ENCODE results near the gene CCDC91.
"Not testable (repeated sequence)": the region's sequence is repeated elsewhere in the genome, so short reads cannot be mapped to it uniquely, and the experiment has no call there.

The CCDC91 gene

DNA sequence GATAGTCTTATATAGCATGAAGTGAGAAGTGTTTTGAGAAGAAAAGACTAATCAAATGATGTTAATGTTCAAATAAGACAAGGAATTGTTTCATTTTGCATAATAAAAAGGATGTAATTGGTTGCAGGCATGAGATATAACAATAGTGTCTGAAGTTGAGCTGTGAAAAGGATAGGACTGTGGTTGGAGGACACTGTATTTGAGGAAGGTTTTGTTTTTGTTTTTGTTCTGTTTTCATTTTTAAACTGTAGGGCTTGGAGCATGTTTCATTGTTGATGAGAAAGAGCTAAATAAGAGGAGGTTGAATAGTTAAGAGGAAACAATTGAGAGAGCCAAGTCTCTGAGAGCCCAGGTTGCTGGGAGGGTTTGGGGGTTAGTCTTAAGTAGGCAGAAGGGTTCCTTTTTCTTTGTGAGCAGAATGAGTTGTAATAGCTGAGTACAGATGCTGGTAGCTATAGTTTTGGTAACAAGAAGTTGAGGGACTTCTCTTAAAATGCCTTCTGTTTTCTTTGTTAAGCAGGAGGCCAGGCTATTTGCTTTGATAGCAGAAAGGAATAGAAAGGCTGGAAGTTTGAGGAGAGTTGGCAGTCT is 58.4 kb downstream of the CCDC91 start:
- Histone ChIP-seq H3K4me1 (ENCODE audit: control insufficient read depth, insufficient read depth, low read length) (no peaks in the 10 kb centered on the region), H3K4me3 (ENCODE audit: low read depth, low read length) (no peak overlapping the region), H3K9me3 (ENCODE audit: control insufficient read depth, insufficient read depth, low read depth, low read length) (no peaks in the 10 kb centered on the region), H3K36me3 (ENCODE audit: control insufficient read depth, insufficient read depth, low read length) (no peaks in the 10 kb centered on the region), H3K9ac (ENCODE audit: low read length) (no peak overlapping the region), H3K27ac (ENCODE audit: low read depth, low read length) (no peak overlapping the region), H3K27me3 (ENCODE audit: control insufficient read depth, insufficient read depth, low read length) (no peaks in the 10 kb centered on the region)

DNA sequence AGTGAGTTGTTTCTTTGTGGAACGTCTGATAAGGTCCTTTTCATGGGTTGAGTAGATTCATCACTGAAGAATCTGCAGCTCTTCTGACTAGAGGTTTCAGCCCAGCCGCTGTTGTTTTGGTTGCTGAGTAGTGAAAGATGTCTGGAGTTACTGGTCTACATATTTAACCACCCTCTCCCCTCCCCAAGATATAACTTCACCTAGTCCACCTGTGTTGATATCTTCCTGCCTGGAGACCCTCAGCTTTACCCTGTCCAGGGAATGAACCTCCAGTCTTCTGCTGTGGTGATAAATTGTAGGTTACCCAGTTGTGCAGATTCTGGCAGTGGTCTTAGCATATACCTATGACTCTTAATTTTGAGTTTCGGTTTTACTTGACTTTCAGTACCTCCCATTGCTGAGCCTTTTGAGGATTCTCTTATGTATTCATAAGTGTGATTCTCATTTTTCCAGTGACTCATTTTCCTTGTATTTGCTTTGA is 62.9 kb downstream of the CCDC91 start:
- Histone ChIP-seq H3K27ac (ENCODE audit: low read depth, low read length) (no peak overlapping the region), H3K36me3 (ENCODE audit: control insufficient read depth, insufficient read depth, low read length) (no peaks in the 10 kb centered on the region), H3K9ac (ENCODE audit: low read length) (no peak overlapping the region), H3K27me3 (ENCODE audit: control insufficient read depth, insufficient read depth, low read length) (no peaks in the 10 kb centered on the region), H3K4me1 (ENCODE audit: control insufficient read depth, insufficient read depth, low read length) (no peaks in the 10 kb centered on the region), H3K9me3 (ENCODE audit: control insufficient read depth, insufficient read depth, low read depth, low read length) (no peaks in the 10 kb centered on the region), H3K4me3 (ENCODE audit: low read depth, low read length) (no peak overlapping the region)

DNA sequence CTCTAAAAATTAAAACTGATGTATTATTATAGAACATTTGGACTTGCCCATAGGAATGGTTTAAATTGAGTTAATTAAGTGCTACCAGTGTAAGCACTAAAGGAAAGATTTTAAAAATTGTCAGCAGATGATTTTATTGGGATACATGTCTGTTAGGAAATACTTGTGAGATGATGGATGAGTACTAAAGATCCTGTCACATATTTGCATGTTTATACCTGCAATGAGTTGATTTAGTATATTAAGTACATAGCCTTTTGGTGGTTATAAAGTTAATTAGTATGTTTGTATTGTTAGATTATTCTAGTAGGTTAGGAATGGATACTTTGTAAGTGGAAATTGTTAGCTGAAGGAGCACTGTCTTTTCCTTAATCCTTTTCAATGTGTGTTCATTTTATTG is 67.2 kb downstream of the CCDC91 start:
- no peaks in the 10 kb centered on the region for H3K9me3 ChIP-seq (ENCODE audit: control insufficient read depth, insufficient read depth, low read depth, low read length)
- no peaks in the 10 kb centered on the region for H3K27me3 ChIP-seq (ENCODE audit: control insufficient read depth, insufficient read depth, low read length)
- H3K4me1 ChIP-seq (ENCODE audit: control insufficient read depth, insufficient read depth, low read length): no peaks in the 10 kb centered on the region
- no peak overlapping the region for H3K9ac ChIP-seq (ENCODE audit: low read length)
- H3K36me3 ChIP-seq (ENCODE audit: control insufficient read depth, insufficient read depth, low read length): no peaks in the 10 kb centered on the region
- H3K4me3 ChIP-seq (ENCODE audit: low read depth, low read length): no peak overlapping the region
- H3K27ac ChIP-seq (ENCODE audit: low read depth, low read length): no peak overlapping the region

DNA sequence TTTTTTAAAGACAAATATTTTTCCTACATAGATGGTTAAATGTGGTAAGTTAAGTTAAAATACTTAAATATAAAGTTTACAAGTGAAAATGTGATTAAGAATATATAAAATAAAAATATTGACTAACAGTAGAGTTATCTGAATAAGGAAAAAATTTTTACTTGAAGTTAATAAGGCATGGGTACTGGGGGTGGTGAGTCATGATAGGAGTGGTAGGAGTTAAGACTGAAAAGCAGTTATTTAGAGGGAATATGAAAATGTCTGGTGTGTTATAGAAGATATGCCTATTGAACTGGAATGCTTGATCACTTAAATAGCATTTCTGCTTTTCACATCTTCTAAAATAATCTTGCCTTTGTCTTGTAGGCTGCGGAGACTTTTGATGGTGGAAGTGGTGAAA is 68.7 kb downstream of the CCDC91 start:
- Histone ChIP-seq H3K27ac (ENCODE audit: low read depth, low read length) (no peak overlapping the region), H3K36me3 (ENCODE audit: control insufficient read depth, insufficient read depth, low read length) (no peaks in the 10 kb centered on the region), H3K9ac (ENCODE audit: low read length) (no peak overlapping the region), H3K4me1 (ENCODE audit: control insufficient read depth, insufficient read depth, low read length) (no peaks in the 10 kb centered on the region), H3K9me3 (ENCODE audit: control insufficient read depth, insufficient read depth, low read depth, low read length) (no peaks in the 10 kb centered on the region), H3K27me3 (ENCODE audit: control insufficient read depth, insufficient read depth, low read length) (no peaks in the 10 kb centered on the region), H3K4me3 (ENCODE audit: low read depth, low read length) (no peak overlapping the region)

DNA sequence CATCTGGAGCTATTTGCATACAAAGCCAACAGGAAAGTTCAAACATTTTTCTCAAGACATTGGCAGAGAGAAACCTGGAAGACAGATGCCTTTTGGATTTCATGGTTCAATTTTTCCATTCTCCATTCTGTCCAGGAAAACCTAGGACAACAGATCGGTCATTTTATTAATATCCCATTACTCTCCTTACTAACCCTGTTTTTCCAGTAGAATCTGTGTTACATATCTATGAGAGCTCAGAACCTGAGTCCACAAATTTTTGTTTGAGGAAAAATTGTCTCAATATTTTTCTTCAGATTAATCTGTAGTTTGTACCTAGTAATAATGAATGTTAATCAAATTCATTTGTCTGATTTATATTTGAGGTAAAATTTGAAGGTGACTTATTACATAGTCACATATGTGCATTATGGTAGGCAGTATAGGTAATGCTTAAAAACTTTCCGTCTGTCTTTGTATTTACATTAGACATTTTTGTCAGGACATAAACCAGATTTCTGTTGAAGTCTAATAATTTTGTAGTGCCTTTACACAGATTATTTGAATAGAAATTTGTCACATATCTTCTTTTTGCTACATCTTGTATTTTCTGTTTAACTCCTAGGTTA is 75.3 kb downstream of the CCDC91 start:
- Histone ChIP-seq H3K9me3 (ENCODE audit: control insufficient read depth, insufficient read depth, low read depth, low read length) (no peaks in the 10 kb centered on the region), H3K9ac (ENCODE audit: low read length) (no peak overlapping the region), H3K27me3 (ENCODE audit: control insufficient read depth, insufficient read depth, low read length) (no peaks in the 10 kb centered on the region), H3K4me1 (ENCODE audit: control insufficient read depth, insufficient read depth, low read length) (no peaks in the 10 kb centered on the region), H3K4me3 (ENCODE audit: low read depth, low read length) (no peak overlapping the region), H3K27ac (ENCODE audit: low read depth, low read length) (no peak overlapping the region), H3K36me3 (ENCODE audit: control insufficient read depth, insufficient read depth, low read length) (no peaks in the 10 kb centered on the region)

DNA sequence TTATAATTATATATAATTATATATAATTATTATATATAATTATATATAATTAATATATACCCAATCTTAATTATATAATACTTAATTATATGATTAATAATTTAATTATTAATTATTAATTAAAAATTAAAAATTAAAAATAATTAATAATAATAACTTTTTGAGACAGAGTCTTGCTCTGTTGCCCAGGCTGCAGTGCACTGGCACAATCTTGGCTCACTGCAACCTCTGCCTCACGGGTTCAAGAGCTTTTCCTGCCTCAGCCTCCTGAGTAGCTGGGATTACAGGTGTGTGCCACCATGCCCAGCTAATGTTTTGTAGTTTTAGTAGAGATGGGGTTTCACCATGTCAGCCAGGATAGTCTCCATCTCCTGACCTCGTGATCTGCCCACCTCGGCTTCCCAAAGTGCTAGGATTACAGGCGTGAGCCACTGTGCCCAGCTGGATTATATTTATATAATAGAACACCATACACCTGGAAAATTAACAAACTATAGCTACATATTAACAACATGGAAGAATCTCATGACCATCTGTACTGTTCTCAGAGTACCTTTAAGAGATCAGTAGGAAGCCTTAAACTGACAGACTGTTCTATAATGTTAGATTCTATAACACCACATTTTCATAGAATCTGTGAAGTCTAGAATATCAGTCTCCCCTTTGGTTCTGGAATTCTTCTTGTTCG is 77.8 kb downstream of the CCDC91 start:
- not testable (repeated sequence) for H3K36me3 ChIP-seq (ENCODE audit: control insufficient read depth, insufficient read depth, low read length); H3K27ac ChIP-seq (ENCODE audit: low read depth, low read length); H3K4me1 ChIP-seq (ENCODE audit: control insufficient read depth, insufficient read depth, low read length); H3K9ac ChIP-seq (ENCODE audit: low read length); H3K4me3 ChIP-seq (ENCODE audit: low read depth, low read length); H3K27me3 ChIP-seq (ENCODE audit: control insufficient read depth, insufficient read depth, low read length); H3K9me3 ChIP-seq (ENCODE audit: control insufficient read depth, insufficient read depth, low read depth, low read length)

DNA sequence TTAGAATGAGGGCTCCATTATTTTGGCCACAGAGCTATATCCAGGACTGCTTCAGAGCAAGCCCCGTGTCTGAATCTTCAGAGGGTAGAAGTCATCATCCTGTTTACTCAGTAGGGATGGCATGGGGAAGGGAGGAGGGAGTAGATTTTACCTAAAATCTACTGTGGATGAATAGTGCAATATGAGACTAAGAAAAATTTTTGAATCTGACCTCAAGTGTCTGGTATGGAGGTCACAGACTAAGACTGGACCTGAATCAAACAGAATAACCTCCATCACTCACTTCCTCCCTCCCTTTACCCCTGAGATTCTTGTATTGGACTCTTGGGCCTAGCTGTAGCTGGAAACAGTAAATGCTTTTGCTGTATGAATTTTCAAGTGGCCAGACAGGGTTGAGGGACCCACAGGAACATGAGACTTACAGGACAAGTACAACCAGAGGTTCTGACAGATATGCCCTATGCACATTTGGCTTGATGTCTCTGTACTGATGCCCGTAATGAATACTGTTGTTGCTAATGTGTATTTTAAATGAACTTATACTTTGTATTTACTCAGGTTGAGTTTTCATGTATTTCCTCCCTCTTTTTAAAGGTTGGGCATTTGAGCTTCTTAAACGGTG is 78.5 kb downstream of the CCDC91 start:
- H3K27me3 ChIP-seq (ENCODE audit: control insufficient read depth, insufficient read depth, low read length): no peaks in the 10 kb centered on the region
- no peaks in the 10 kb centered on the region for H3K4me1 ChIP-seq (ENCODE audit: control insufficient read depth, insufficient read depth, low read length)
- H3K4me3 ChIP-seq (ENCODE audit: low read depth, low read length): no peak overlapping the region

DNA sequence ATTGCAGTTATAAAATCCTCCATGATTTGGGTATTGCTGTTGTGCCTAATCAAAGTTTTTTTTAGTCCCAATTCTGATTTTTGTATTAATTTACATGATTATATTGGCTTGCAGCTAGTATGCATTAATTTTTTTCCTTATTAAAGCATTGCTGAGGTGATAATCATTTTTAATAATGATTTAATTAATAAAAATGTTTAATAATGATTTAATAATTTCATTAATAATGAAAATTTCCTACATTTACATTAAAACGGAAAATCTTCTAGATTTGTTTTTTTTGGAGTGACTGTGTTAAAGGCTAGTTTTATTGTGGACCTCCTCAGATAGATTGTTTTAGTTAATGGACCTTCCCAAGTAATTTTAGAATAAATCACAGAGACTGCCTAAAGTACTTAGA is 79.6 kb downstream of the CCDC91 start:
- H3K9ac ChIP-seq (ENCODE audit: low read length): no peak overlapping the region
- no peaks in the 10 kb centered on the region for H3K27me3 ChIP-seq (ENCODE audit: control insufficient read depth, insufficient read depth, low read length)
- no peak overlapping the region for H3K4me3 ChIP-seq (ENCODE audit: low read depth, low read length)
- peaks cover 5% of the 10 kb centered on the region for H3K9me3 ChIP-seq (ENCODE audit: control insufficient read depth, insufficient read depth, low read depth, low read length)
- H3K4me1 ChIP-seq (ENCODE audit: control insufficient read depth, insufficient read depth, low read length): no peaks in the 10 kb centered on the region
- H3K27ac ChIP-seq (ENCODE audit: low read depth, low read length): no peak overlapping the region
- peaks cover 3% of the 10 kb centered on the region; the same call in 1 of the 2 replicates for H3K36me3 ChIP-seq (ENCODE audit: control insufficient read depth, insufficient read depth, low read length)

More for the DNA sequence above, 78.5 kb downstream of the CCDC91 start:
- Histone ChIP-seq H3K9ac (ENCODE audit: low read length) (no peak overlapping the region), H3K27ac (ENCODE audit: low read depth, low read length) (no peak overlapping the region), H3K9me3 (ENCODE audit: control insufficient read depth, insufficient read depth, low read depth, low read length) (peaks cover 5% of the 10 kb centered on the region), H3K36me3 (ENCODE audit: control insufficient read depth, insufficient read depth, low read length) (peaks cover 3% of the 10 kb centered on the region; the same call in 1 of the 2 replicates)

DNA sequence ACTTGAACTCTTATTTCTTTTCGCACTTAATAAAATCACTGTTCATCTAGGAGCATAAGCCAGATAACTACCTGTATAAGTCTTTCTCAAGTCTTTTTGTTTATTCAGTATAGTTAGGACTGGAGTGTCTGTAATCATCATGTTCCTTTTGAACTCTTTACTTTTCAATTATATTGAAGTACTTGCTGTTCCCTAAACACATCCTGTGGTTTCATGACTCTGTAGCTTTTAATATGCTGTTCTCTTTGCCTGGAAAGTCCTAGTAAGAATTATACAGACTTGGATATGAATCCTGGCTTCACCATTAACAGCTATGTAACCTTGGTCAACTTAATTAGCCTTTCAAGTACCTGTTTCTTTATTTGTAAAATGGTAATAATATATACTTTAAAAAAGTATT is 88.2 kb downstream of the CCDC91 start:
- no peaks in the 10 kb centered on the region for H3K27me3 ChIP-seq (ENCODE audit: control insufficient read depth, insufficient read depth, low read length)
- no peaks in the 10 kb centered on the region for H3K9me3 ChIP-seq (ENCODE audit: control insufficient read depth, insufficient read depth, low read depth, low read length)
- H3K4me3 ChIP-seq (ENCODE audit: low read depth, low read length): no peak overlapping the region
- no peak overlapping the region for H3K9ac ChIP-seq (ENCODE audit: low read length)
- no peaks in the 10 kb centered on the region for H3K36me3 ChIP-seq (ENCODE audit: control insufficient read depth, insufficient read depth, low read length)
- no peaks in the 10 kb centered on the region for H3K4me1 ChIP-seq (ENCODE audit: control insufficient read depth, insufficient read depth, low read length)
- H3K27ac ChIP-seq (ENCODE audit: low read depth, low read length): peak overlapping the region; percentile 26; the same call in 1 of the 2 replicates

DNA sequence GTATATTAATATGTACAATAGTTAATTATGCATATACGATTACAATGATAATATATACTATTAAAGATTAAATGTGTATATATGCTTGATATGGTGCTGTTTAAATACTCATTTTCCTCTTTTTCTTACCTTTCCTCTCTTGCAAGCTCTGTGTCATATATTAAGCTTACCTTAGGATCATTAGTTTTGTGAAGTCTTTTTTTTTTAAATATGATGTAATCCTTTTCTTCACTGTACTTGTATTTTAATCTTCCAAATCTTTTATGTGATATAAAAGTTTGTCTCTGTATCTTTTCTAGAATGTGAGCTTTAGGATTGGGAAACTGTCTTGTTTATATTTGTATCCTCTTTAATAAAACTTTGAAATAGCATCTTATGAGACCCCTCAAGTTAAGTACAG is 88.7 kb downstream of the CCDC91 start:
- Histone ChIP-seq H3K36me3 (ENCODE audit: control insufficient read depth, insufficient read depth, low read length) (no peaks in the 10 kb centered on the region), H3K9ac (ENCODE audit: low read length) (no peak overlapping the region), H3K9me3 (ENCODE audit: control insufficient read depth, insufficient read depth, low read depth, low read length) (no peaks in the 10 kb centered on the region), H3K27me3 (ENCODE audit: control insufficient read depth, insufficient read depth, low read length) (no peaks in the 10 kb centered on the region), H3K27ac (ENCODE audit: low read depth, low read length) (no peak overlapping the region), H3K4me3 (ENCODE audit: low read depth, low read length) (no peak overlapping the region), H3K4me1 (ENCODE audit: control insufficient read depth, insufficient read depth, low read length) (no peaks in the 10 kb centered on the region)

DNA sequence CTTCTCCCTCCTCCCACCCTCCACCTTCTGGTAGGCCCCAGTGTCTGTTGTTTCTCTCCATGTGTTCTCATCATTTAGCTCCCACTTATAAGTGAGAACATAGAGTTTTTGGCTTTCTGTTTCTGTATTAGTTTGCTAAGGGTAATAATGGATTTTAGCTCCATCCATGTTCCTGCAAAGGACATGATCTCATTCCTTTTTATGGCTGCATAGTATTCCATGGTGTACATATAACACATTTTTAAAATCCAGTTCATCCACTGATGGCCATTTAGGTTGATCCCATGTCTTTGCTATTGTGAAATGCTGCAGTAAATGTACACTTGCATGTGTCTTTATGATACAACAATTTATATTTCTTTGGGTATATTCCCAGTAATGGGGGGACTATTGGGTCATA is 96.1 kb downstream of the CCDC91 start:
- Histone ChIP-seq H3K27ac (ENCODE audit: low read depth, low read length) (no peak overlapping the region), H3K27me3 (ENCODE audit: control insufficient read depth, insufficient read depth, low read length) (no peaks in the 10 kb centered on the region), H3K36me3 (ENCODE audit: control insufficient read depth, insufficient read depth, low read length) (no peaks in the 10 kb centered on the region), H3K4me1 (ENCODE audit: control insufficient read depth, insufficient read depth, low read length) (no peaks in the 10 kb centered on the region), H3K9me3 (ENCODE audit: control insufficient read depth, insufficient read depth, low read depth, low read length) (peaks cover 9% of the 10 kb centered on the region; the same call in 1 of the 2 replicates), H3K9ac (ENCODE audit: low read length) (no peak overlapping the region), H3K4me3 (ENCODE audit: low read depth, low read length) (no peak overlapping the region)
